Metanephros (tissue), 2 donors: ENCODE data around the gene NR3C1. TPM values are rescaled to one million over a fixed set of nuclear protein-coding genes. Genes with fewer than 3 reads are reported as not detected.

Experiments used
- small RNA-seq: library from RNA; depleted of rRNA; stranded (forward); fragments of <200 nt; gene quantifications from one replicate; pipeline ENCODE3, GENCODE V24; 2014; ENCODE audit warnings: low replicate concordance
- total RNA-seq: library from RNA; depleted of rRNA; stranded (reverse); fragments of >200 nt; gene quantifications from one replicate; pipeline ENCODE4 v1.2.3, GENCODE V29; 2014

Gene NR3C1
- 62.3 TPM for total RNA-seq

DNA sequence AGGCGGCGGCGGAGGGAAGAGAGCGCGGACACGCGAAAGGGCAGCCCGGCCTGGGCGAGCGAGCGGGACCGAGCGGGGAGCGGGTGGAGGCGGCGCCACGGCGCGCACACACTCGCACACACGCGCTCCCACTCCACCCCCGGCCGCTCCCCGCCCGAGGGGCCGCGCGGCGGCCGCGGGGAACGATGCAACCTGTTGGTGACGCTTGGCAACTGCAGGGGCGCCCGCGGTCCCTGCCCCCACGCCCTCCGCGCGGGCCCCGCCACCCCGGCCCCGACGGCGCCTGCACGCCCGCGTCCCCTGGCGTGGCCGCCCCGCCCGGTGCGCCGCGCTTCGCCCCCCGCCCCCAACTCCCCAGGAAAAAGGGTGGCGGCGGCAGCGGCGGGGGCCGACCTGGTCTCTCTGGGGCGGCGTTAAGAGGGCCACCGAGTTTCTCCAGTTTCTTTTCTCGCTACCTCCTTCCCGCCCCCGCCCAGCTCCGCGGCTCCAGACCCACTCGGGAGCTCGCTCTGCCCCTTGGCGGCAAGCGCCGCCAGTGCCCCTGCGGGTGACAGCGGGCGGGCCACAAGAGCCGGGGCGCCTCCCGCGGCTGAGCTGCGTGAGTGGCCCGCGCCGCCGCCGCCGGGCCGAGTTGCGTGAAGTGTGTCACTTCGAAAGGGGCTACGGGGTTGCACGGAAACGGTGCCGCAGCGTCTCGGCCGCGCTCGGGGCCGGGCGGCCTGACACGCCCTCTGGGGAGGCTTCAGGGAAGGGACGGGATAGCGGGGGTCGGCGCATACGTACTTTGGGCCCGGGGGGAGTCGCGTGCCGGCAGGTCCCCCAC is at the start of gene NR3C1:
NR3C1 (minus strand) TSS at position 94 of the 823 bp plus-strand sequence. CDS start 2,847 bp downstream, outside the sequence.

Small RNA genes within 50 kb of the gene (small RNA-seq; reads per million reads assigned to genes)
- gene AC091925.2 = not detected
